ENCODE data around the gene TCHP.
A peak's percentile ranks its signal among the peaks of the same experiment; 100 is the strongest.

The TCHP gene

GRCh38 chr12:109947521-109947920 is 47.4 kb downstream of the TCHP start:
- Histone ChIP-seq H3K27ac (ENCODE audit: insufficient read depth, low read depth, low read length, poor library complexity, severe bottlenecking) (no peak overlapping the region), H3K9me3 (ENCODE audit: control insufficient read depth, low read length) (no peaks in the 10 kb centered on the region), H3K36me3 (ENCODE audit: control insufficient read depth, insufficient read depth, low read length) (peaks cover 16% of the 10 kb centered on the region), H3K4me3 (ENCODE audit: insufficient read depth, low read depth, low read length) (no peak overlapping the region), H3K4me1 (ENCODE audit: control insufficient read depth, insufficient read depth, low read length) (peaks cover 22% of the 10 kb centered on the region), H3K27me3 (ENCODE audit: control insufficient read depth, insufficient read depth, low read length, poor library complexity, severe bottlenecking) (no peaks in the 10 kb centered on the region)
- 89 to 96% methylated on average over 2 to 3 of the region's 3 CpGs for WGBS, 2 experiments

- Histone ChIP-seq H3K4me1 (ENCODE audit: control insufficient read depth, insufficient read depth, low read length) (peaks cover 22% of the 10 kb centered on the region), H3K4me3 (ENCODE audit: insufficient read depth, low read depth, low read length) (no peak overlapping the region)
Observed at GRCh38 chr12:109948368-109948767, 48.3 kb downstream of the TCHP start.

GRCh38 chr12:109949089-109949488 is 49.0 kb downstream of the TCHP start:
- H3K27me3 ChIP-seq (ENCODE audit: control insufficient read depth, insufficient read depth, low read length, poor library complexity, severe bottlenecking): no peaks in the 10 kb centered on the region
- WGBS, 2 experiments: 91 to 97% methylated on average over 1 of the region's 1 CpG
- H3K36me3 ChIP-seq (ENCODE audit: control insufficient read depth, insufficient read depth, low read length): peaks cover 18% of the 10 kb centered on the region
- H3K9me3 ChIP-seq (ENCODE audit: control insufficient read depth, low read length): no peaks in the 10 kb centered on the region
- no peak overlapping the region for H3K4me3 ChIP-seq (ENCODE audit: insufficient read depth, low read depth, low read length)
- H3K4me1 ChIP-seq (ENCODE audit: control insufficient read depth, insufficient read depth, low read length): peaks cover 22% of the 10 kb centered on the region
- H3K27ac ChIP-seq (ENCODE audit: insufficient read depth, low read depth, low read length, poor library complexity, severe bottlenecking): no peak overlapping the region

More at GRCh38 chr12:109948368-109948767, 48.3 kb downstream of the TCHP start:
- Histone ChIP-seq H3K36me3 (ENCODE audit: control insufficient read depth, insufficient read depth, low read length) (peaks cover 18% of the 10 kb centered on the region), H3K27me3 (ENCODE audit: control insufficient read depth, insufficient read depth, low read length, poor library complexity, severe bottlenecking) (no peaks in the 10 kb centered on the region), H3K27ac (ENCODE audit: insufficient read depth, low read depth, low read length, poor library complexity, severe bottlenecking) (no peak overlapping the region), H3K9me3 (ENCODE audit: control insufficient read depth, low read length) (no peaks in the 10 kb centered on the region)
- WGBS, 2 experiments: 89 to 97% methylated on average over 3 to 4 of the region's 4 CpGs

GRCh38 chr12:109950625-109951024 is 50.6 kb downstream of the TCHP start:
- Histone ChIP-seq H3K27ac (ENCODE audit: insufficient read depth, low read depth, low read length, poor library complexity, severe bottlenecking) (peak overlapping the region; percentile 8), H3K4me1 (ENCODE audit: control insufficient read depth, insufficient read depth, low read length) (peaks cover 13% of the 10 kb centered on the region)

GRCh38 chr12:109951136-109951535 is 51.1 kb downstream of the TCHP start:
- Histone ChIP-seq H3K4me3 (ENCODE audit: insufficient read depth, low read depth, low read length) (no peak overlapping the region), H3K4me1 (ENCODE audit: control insufficient read depth, insufficient read depth, low read length) (peaks cover 13% of the 10 kb centered on the region), H3K27me3 (ENCODE audit: control insufficient read depth, insufficient read depth, low read length, poor library complexity, severe bottlenecking) (no peaks in the 10 kb centered on the region), H3K9me3 (ENCODE audit: control insufficient read depth, low read length) (no peaks in the 10 kb centered on the region), H3K36me3 (ENCODE audit: control insufficient read depth, insufficient read depth, low read length) (peaks cover 18% of the 10 kb centered on the region), H3K27ac (ENCODE audit: insufficient read depth, low read depth, low read length, poor library complexity, severe bottlenecking) (no peak overlapping the region)
- 92 to 94% methylated on average over 5 of the region's 5 CpGs for WGBS, 2 experiments

More at GRCh38 chr12:109950625-109951024, 50.6 kb downstream of the TCHP start:
- H3K4me3 ChIP-seq (ENCODE audit: insufficient read depth, low read depth, low read length): no peak overlapping the region
- no peaks in the 10 kb centered on the region for H3K27me3 ChIP-seq (ENCODE audit: control insufficient read depth, insufficient read depth, low read length, poor library complexity, severe bottlenecking)
- H3K36me3 ChIP-seq (ENCODE audit: control insufficient read depth, insufficient read depth, low read length): peaks cover 18% of the 10 kb centered on the region
- H3K9me3 ChIP-seq (ENCODE audit: control insufficient read depth, low read length): no peaks in the 10 kb centered on the region

GRCh38 chr12:109951751-109952150 is 51.7 kb downstream of the TCHP start:
- Histone ChIP-seq H3K36me3 (ENCODE audit: control insufficient read depth, insufficient read depth, low read length) (peaks cover 18% of the 10 kb centered on the region), H3K4me3 (ENCODE audit: insufficient read depth, low read depth, low read length) (no peak overlapping the region), H3K27me3 (ENCODE audit: control insufficient read depth, insufficient read depth, low read length, poor library complexity, severe bottlenecking) (no peaks in the 10 kb centered on the region), H3K4me1 (ENCODE audit: control insufficient read depth, insufficient read depth, low read length) (peaks cover 10% of the 10 kb centered on the region), H3K27ac (ENCODE audit: insufficient read depth, low read depth, low read length, poor library complexity, severe bottlenecking) (no peak overlapping the region), H3K9me3 (ENCODE audit: control insufficient read depth, low read length) (no peaks in the 10 kb centered on the region)
- WGBS, 2 experiments: 92 to 93% methylated on average over 7 of the region's 7 CpGs

- H3K4me3 ChIP-seq (ENCODE audit: insufficient read depth, low read depth, low read length): no peak overlapping the region
- peaks cover 18% of the 10 kb centered on the region for H3K36me3 ChIP-seq (ENCODE audit: control insufficient read depth, insufficient read depth, low read length)
- H3K9me3 ChIP-seq (ENCODE audit: control insufficient read depth, low read length): no peaks in the 10 kb centered on the region
- H3K4me1 ChIP-seq (ENCODE audit: control insufficient read depth, insufficient read depth, low read length): peaks cover 5% of the 10 kb centered on the region
- H3K27ac ChIP-seq (ENCODE audit: insufficient read depth, low read depth, low read length, poor library complexity, severe bottlenecking): no peak overlapping the region
- H3K27me3 ChIP-seq (ENCODE audit: control insufficient read depth, insufficient read depth, low read length, poor library complexity, severe bottlenecking): no peaks in the 10 kb centered on the region
- WGBS, 2 experiments: 93 to 95% methylated on average over 11 of the region's 11 CpGs
Observed at GRCh38 chr12:109952160-109952858, 52.2 kb downstream of the TCHP start.

GRCh38 chr12:109952873-109953272 is 52.8 kb downstream of the TCHP start:
- H3K36me3 ChIP-seq (ENCODE audit: control insufficient read depth, insufficient read depth, low read length): peaks cover 18% of the 10 kb centered on the region
- no peaks in the 10 kb centered on the region for H3K27me3 ChIP-seq (ENCODE audit: control insufficient read depth, insufficient read depth, low read length, poor library complexity, severe bottlenecking)
- no peaks in the 10 kb centered on the region for H3K9me3 ChIP-seq (ENCODE audit: control insufficient read depth, low read length)
- no peak overlapping the region for H3K27ac ChIP-seq (ENCODE audit: insufficient read depth, low read depth, low read length, poor library complexity, severe bottlenecking)
- 90 to 93% methylated on average over 8 of the region's 8 CpGs for WGBS, 2 experiments
- H3K4me3 ChIP-seq (ENCODE audit: insufficient read depth, low read depth, low read length): no peak overlapping the region
- no peaks in the 10 kb centered on the region for H3K4me1 ChIP-seq (ENCODE audit: control insufficient read depth, insufficient read depth, low read length)

- Histone ChIP-seq H3K27me3 (ENCODE audit: control insufficient read depth, insufficient read depth, low read length, poor library complexity, severe bottlenecking) (no peaks in the 10 kb centered on the region), H3K36me3 (ENCODE audit: control insufficient read depth, insufficient read depth, low read length) (peaks cover 18% of the 10 kb centered on the region), H3K9me3 (ENCODE audit: control insufficient read depth, low read length) (no peaks in the 10 kb centered on the region), H3K4me3 (ENCODE audit: insufficient read depth, low read depth, low read length) (no peak overlapping the region), H3K4me1 (ENCODE audit: control insufficient read depth, insufficient read depth, low read length) (no peaks in the 10 kb centered on the region), H3K27ac (ENCODE audit: insufficient read depth, low read depth, low read length, poor library complexity, severe bottlenecking) (no peak overlapping the region)
- WGBS, 2 experiments: 93 to 96% methylated on average over 5 of the region's 5 CpGs
Observed at GRCh38 chr12:109953656-109954055, 53.6 kb downstream of the TCHP start.

GRCh38 chr12:109958374-109958773 is 58.3 kb downstream of the TCHP start:
- H3K27ac ChIP-seq (ENCODE audit: insufficient read depth, low read depth, low read length, poor library complexity, severe bottlenecking): no peak overlapping the region
- H3K27me3 ChIP-seq (ENCODE audit: control insufficient read depth, insufficient read depth, low read length, poor library complexity, severe bottlenecking): no peaks in the 10 kb centered on the region
- no peaks in the 10 kb centered on the region for H3K9me3 ChIP-seq (ENCODE audit: control insufficient read depth, low read length)
- no peaks in the 10 kb centered on the region for H3K36me3 ChIP-seq (ENCODE audit: control insufficient read depth, insufficient read depth, low read length)
- WGBS, 2 experiments: 93 to 95% methylated on average over 7 of the region's 7 CpGs
- no peak overlapping the region for H3K4me3 ChIP-seq (ENCODE audit: insufficient read depth, low read depth, low read length)
- no peaks in the 10 kb centered on the region for H3K4me1 ChIP-seq (ENCODE audit: control insufficient read depth, insufficient read depth, low read length)

Measured in ectodermal cell (in vitro differentiated cells).